ENCODE results near the gene ADI1.

DNA sequence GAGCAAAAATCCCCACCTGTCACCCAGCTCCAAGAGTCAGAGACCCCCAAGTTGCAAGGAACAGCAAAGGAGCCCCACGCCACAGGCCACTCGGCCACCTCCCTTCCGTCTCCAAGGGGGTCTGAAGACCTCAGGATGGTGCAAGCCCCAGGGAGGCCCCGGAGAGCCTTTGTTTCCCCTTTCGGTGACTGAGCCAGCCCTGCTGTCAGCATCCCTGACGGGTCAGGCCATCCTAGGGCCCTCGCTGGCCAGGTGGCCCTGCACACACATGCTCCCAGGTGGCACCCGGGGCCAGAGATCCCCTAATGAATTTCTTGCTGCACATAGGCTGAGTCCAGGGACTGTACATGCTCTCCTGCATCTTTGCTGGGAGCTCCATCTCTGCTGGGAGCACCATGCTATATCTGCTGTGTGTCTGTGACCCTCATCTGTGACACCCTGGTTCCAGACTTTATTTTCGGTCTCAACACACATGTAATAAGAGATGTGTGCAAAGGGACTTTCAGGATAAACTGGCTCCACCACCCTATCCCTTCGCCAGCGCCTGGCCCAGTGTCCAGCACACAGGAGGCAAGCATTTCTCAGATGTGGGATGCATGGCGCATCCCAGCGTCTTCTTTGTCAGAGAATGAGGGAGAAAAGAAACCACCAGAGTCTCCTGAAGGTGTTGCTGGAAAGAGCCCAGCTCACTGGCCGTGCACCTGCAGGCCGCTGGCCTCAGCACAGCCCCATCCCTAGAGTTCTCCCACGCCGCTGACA, 27.4 kb downstream of the ADI1 start:
- no peak for TF ChIP-seq POLR2A (IDR thresholded peaks at IDR 0.05; ENCODE audit: low read depth, low read length)
- TF ChIP-seq POLR2AphosphoS5 (IDR thresholded peaks at IDR 0.05; ENCODE audit: low read depth, low read length): no peak
- TF ChIP-seq TAF1 (IDR thresholded peaks at IDR 0.05; ENCODE audit: borderline replicate concordance, low read depth, low read length): no peak

Measured in GM12892 (cell line).